ENCODE measurements around the gene TMIGD1. TPM values are rescaled to one million over a fixed set of nuclear protein-coding genes. Genes with fewer than 3 reads are reported as not detected.
A peak's percentile ranks its signal among the peaks of the same experiment; 100 is the strongest.

Gene TMIGD1
- total RNA-seq = not detected

- Mint-ChIP-seq H3K27ac (peak within 1 kb of the TSS; percentile 83), H3K9me3 (ENCODE audit: insufficient read depth) (no peaks in the 10 kb centered on the region), H3K36me3 (ENCODE audit: low read depth) (no peaks in the 10 kb centered on the region), H3K27me3 (ENCODE audit: low read depth) (peaks cover 6% of the 10 kb centered on the region), H3K4me3 (no peak within 1 kb of the TSS), H3K4me1 (ENCODE audit: low read depth) (peaks cover 47% of the 10 kb centered on the region)
- CTCF ChIA-PET = interaction anchor here (1.0 to 4.8 kb wide), 8 partner anchors 10 to 229 kb away, joined by 3 to 118 read pairs (median 6); partner anchors contain the start of genes BLMH and SLC6A4
- ATAC-seq = no peak
- DNase-seq = no peak
- POLR2A ChIA-PET = interaction anchor here (0.7 to 1.1 kb wide), 2 partner anchors 41 to 49 kb away, joined by 3 read pairs; no protein-coding TSS in a partner anchor
These were observed at the start of gene TMIGD1 for GRCh38 chr17:30333503-30334360. Gene TMIGD1, minus strand, starts transcription at chr17:30334057. Its CDS starts 1,924 bp downstream, at chr17:30332133.

DNA sequence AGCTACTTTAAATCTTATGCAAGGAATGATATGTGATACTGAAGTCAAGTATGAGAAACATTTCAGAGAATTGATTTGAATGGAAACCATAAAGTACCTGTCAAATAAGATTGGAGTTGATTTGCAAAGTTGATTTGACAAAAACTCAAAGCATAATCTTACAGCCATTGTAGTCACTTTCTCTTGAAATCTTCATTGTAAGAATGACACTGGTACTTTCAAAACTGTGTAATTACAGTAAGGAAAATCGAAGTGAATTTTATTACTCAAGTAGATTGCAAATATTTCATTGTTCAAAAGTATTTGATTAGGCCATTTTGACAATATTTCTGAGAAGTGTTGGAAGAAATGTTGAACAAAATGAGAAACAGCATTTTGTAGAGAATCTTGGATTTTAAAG lies 48.5 kb upstream of the TMIGD1 start:
- no peaks in the 10 kb centered on the region for H3K9me3 Mint-ChIP-seq (ENCODE audit: insufficient read depth)
- no peak overlapping the region for H3K4me3 Mint-ChIP-seq
- CTCF ChIA-PET = no interaction called here

GRCh38 chr17:30381340-30381659 lies 47.4 kb upstream of the TMIGD1 start:
- H3K4me1 Mint-ChIP-seq (ENCODE audit: low read depth) = peaks cover 52% of the 10 kb centered on the region
- peaks cover 12% of the 10 kb centered on the region for H3K36me3 Mint-ChIP-seq (ENCODE audit: low read depth)
- ATAC-seq (no peak), DNase-seq (no peak)
- ChIA-PET CTCF (interaction anchor here (0.7 to 1.5 kb wide), 3 partner anchors 19 to 42 kb away, joined by 3 to 7 read pairs (median 3); no protein-coding TSS in a partner anchor), POLR2A (interaction anchor here (1.2 kb wide), 1 partner anchor 17 kb away, joined by 3 read pairs; no protein-coding TSS in a partner anchor)
- no peak overlapping the region for H3K27ac Mint-ChIP-seq
- no peaks in the 10 kb centered on the region for H3K27me3 Mint-ChIP-seq (ENCODE audit: low read depth)
- peak overlapping the region; percentile 4 for H3K4me3 Mint-ChIP-seq
- no peaks in the 10 kb centered on the region for H3K9me3 Mint-ChIP-seq (ENCODE audit: insufficient read depth)

More for the DNA sequence above, 48.5 kb upstream of the TMIGD1 start:
- ATAC-seq = no peak
- Mint-ChIP-seq H3K36me3 (ENCODE audit: low read depth) (peaks cover 14% of the 10 kb centered on the region), H3K27me3 (ENCODE audit: low read depth) (no peaks in the 10 kb centered on the region), H3K27ac (no peak overlapping the region), H3K4me1 (ENCODE audit: low read depth) (peaks cover 42% of the 10 kb centered on the region)
- POLR2A ChIA-PET = no interaction called here
- DNase-seq = no peak

GRCh38 chr17:30380643-30381339 lies 46.9 kb upstream of the TMIGD1 start:
- ChIA-PET POLR2A (interaction anchor here (1.2 kb wide), 1 partner anchor 17 kb away, joined by 3 read pairs; no protein-coding TSS in a partner anchor), CTCF (interaction anchor here (0.7 to 1.7 kb wide), 8 partner anchors 9 to 255 kb away, joined by 3 to 7 read pairs (median 3); no protein-coding TSS in a partner anchor)
- Mint-ChIP-seq H3K4me1 (ENCODE audit: low read depth) (peaks cover 53% of the 10 kb centered on the region), H3K27ac (no peak overlapping the region), H3K9me3 (ENCODE audit: insufficient read depth) (no peaks in the 10 kb centered on the region), H3K4me3 (peak overlapping the region; percentile 76), H3K27me3 (ENCODE audit: low read depth) (no peaks in the 10 kb centered on the region), H3K36me3 (ENCODE audit: low read depth) (peaks cover 11% of the 10 kb centered on the region)
- ATAC-seq = no peak
- DNase-seq = no peak

GRCh38 chr17:30379903-30380381 lies 46.1 kb upstream of the TMIGD1 start:
- Mint-ChIP-seq H3K9me3 (ENCODE audit: insufficient read depth) (no peaks in the 10 kb centered on the region), H3K4me1 (ENCODE audit: low read depth) (peaks cover 53% of the 10 kb centered on the region), H3K27ac (peak overlapping the region; percentile 54), H3K4me3 (peak overlapping the region; percentile 76), H3K27me3 (ENCODE audit: low read depth) (peaks cover under 1% of the 10 kb centered on the region), H3K36me3 (ENCODE audit: low read depth) (peaks cover 5% of the 10 kb centered on the region)
- CTCF ChIA-PET = interaction anchor here (0.9 to 2.0 kb wide), 6 partner anchors 10 to 255 kb away, joined by 3 to 5 read pairs (median 3); no protein-coding TSS in a partner anchor
- DNase-seq = no peak
- ATAC-seq = no peak
- POLR2A ChIA-PET = no interaction called here

DNA sequence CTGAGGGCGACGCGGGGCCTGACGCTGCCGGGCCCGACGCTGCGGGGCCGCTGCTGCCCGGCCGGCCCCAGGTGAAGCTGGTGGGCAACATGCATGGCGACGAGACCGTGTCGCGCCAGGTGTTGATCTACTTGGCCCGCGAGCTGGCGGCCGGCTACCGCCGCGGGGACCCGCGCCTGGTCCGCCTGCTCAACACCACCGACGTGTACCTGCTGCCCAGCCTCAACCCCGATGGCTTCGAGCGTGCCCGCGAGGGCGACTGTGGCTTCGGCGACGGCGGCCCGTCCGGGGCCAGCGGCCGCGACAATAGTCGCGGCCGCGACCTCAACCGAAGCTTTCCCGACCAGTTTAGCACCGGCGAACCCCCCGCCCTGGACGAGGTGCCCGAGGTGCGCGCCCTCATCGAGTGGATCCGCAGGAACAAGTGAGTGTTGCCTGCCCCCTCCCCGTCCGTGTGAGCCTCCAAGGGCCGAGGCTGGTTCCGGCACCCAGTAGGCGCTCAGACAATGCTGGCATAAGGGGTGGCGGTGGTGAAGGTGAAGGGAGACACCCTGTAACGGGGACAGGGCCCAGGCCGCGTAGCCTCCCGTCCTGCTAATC lies 45.5 kb upstream of the TMIGD1 start:
- Mint-ChIP-seq H3K9me3 (ENCODE audit: insufficient read depth) (no peaks in the 10 kb centered on the region), H3K27me3 (ENCODE audit: low read depth) (peaks cover 2% of the 10 kb centered on the region), H3K36me3 (ENCODE audit: low read depth) (peaks cover 3% of the 10 kb centered on the region), H3K4me3 (peak overlapping the region; percentile 76), H3K27ac (peak overlapping the region; percentile 54), H3K4me1 (ENCODE audit: low read depth) (peaks cover 53% of the 10 kb centered on the region)
- ATAC-seq = peak; percentile 18
- peak; percentile 38 for DNase-seq
- ChIA-PET POLR2A (interaction anchor here (1.5 kb wide), 1 partner anchor 16 kb away, joined by 4 read pairs; no protein-coding TSS in a partner anchor), CTCF (interaction anchor here (1.0 to 2.0 kb wide), 4 partner anchors 10 to 254 kb away, joined by 3 to 5 read pairs (median 4); no protein-coding TSS in a partner anchor)

- POLR2A ChIA-PET = interaction anchor here (1.5 kb wide), 1 partner anchor 15 kb away, joined by 4 read pairs; no protein-coding TSS in a partner anchor
- DNase-seq = peak; percentile 97
- peak; percentile 93 for ATAC-seq
- no peaks in the 10 kb centered on the region for H3K9me3 Mint-ChIP-seq (ENCODE audit: insufficient read depth)
- peaks cover 53% of the 10 kb centered on the region for H3K4me1 Mint-ChIP-seq (ENCODE audit: low read depth)
- H3K27ac Mint-ChIP-seq = peak within 1 kb of the TSS; percentile 86
- CTCF ChIA-PET = interaction anchor here (0.7 to 2.0 kb wide), 4 partner anchors 12 to 43 kb away, joined by 3 to 6 read pairs (median 5); no protein-coding TSS in a partner anchor
- peaks cover 3% of the 10 kb centered on the region for H3K36me3 Mint-ChIP-seq (ENCODE audit: low read depth)
- peaks cover 2% of the 10 kb centered on the region for H3K27me3 Mint-ChIP-seq (ENCODE audit: low read depth)
- H3K4me3 Mint-ChIP-seq = peak within 1 kb of the TSS; percentile 76
These were observed 45.0 kb upstream of the TMIGD1 start, which contains the start of gene CPD for GRCh38 chr17:30378825-30379302. Gene CPD, plus strand, starts transcription at chr17:30378927. Its CDS starts 54 bp downstream, at chr17:30378981.

DNA sequence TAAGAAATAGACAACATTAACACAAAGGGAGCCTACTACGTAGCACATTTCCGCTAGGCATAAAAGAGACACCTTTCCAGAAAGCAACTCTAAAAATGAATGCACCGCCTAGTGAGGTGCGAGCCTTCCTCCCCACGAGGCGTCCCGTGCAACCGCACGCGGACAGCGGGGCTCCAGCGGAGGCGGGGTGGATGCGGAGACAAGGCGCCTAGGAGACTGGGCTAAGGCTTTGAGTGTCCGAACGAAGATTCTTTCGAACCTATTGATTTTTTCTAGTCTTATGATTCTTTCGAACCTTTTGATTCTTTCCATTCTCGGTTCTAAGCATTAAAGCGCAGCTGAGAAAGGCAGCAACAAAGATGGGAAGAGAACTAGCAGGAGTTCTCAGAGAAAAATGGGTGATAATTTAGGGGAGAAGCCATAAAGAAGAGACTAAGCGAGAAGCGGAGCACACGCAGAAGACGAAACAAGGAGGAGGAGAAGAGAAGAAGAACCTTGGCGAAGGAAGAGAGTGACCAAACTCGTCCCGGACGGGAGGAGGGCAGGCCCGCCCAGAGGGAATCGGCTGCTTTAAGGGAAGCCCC lies 44.5 kb upstream of the TMIGD1 start:
- Mint-ChIP-seq H3K4me3 (peak overlapping the region; percentile 76), H3K9me3 (ENCODE audit: insufficient read depth) (no peaks in the 10 kb centered on the region)

DNA sequence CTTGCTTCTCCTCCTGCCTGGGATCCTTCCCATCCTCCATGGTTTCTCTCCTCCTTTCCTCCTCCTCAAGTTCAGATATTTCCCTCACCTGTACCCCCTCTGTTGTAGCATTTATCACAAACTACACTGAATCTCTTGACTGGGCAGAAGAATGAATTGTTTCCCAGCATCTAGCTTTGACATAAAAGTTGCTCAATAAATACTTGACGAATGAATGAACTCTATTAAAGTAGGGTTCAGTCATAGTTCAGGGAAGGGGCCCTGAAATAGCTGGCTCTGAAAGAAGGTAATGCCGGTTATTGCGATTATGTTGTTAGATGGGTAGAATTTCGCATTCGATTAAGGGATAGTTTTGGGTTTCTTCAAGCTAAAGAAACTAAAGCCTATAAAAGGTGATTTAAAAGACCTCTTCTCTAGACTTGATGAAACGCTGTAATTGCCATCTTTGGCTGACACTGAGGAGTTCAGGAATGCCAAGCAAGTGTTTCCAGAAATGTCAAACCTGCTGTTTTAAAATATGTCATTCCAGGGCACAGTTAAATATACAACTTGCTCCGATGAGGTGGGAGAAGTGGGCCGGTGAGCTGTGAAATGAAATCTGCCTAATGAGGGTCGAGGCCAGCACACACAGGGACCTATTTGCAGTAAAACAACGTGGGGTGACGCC lies 43.9 kb upstream of the TMIGD1 start:
- peaks cover 3% of the 10 kb centered on the region for H3K36me3 Mint-ChIP-seq (ENCODE audit: low read depth)
- H3K4me1 Mint-ChIP-seq (ENCODE audit: low read depth) = peaks cover 50% of the 10 kb centered on the region
- H3K4me3 Mint-ChIP-seq = peak overlapping the region; percentile 76
- no peaks in the 10 kb centered on the region for H3K9me3 Mint-ChIP-seq (ENCODE audit: insufficient read depth)
- POLR2A ChIA-PET = interaction anchor here (1.5 kb wide), 1 partner anchor 14 kb away, joined by 4 read pairs; no protein-coding TSS in a partner anchor
- ATAC-seq (no peak), DNase-seq (no peak)
- H3K27me3 Mint-ChIP-seq (ENCODE audit: low read depth) = peaks cover 2% of the 10 kb centered on the region
- H3K27ac Mint-ChIP-seq = peak overlapping the region; percentile 86
- CTCF ChIA-PET = interaction anchor here (0.8 to 1.6 kb wide), 8 partner anchors 12 to 100 kb away, joined by 3 to 6 read pairs (median 3); no protein-coding TSS in a partner anchor

More for the DNA sequence above, 44.5 kb upstream of the TMIGD1 start:
- ChIA-PET CTCF (interaction anchor here (0.7 to 2.0 kb wide), 10 partner anchors 11 to 100 kb away, joined by 3 to 6 read pairs (median 3); no protein-coding TSS in a partner anchor), POLR2A (interaction anchor here (1.5 kb wide), 1 partner anchor 14 kb away, joined by 4 read pairs; no protein-coding TSS in a partner anchor)
- peak overlapping the region; percentile 86 for H3K27ac Mint-ChIP-seq
- H3K36me3 Mint-ChIP-seq (ENCODE audit: low read depth) = peaks cover 3% of the 10 kb centered on the region
- DNase-seq = peak; percentile 68
- H3K27me3 Mint-ChIP-seq (ENCODE audit: low read depth) = peaks cover 2% of the 10 kb centered on the region
- peak; percentile 50 for ATAC-seq
- peaks cover 50% of the 10 kb centered on the region for H3K4me1 Mint-ChIP-seq (ENCODE audit: low read depth)

All from activated CD8-positive, alpha-beta T cell treated with anti-CD3 and anti-CD28 coated beads, Interleukin-2, amount 10 ng/mL, durations not matched to agents 7 days and 5 days (primary cell).